AG08395 (cell line): ENCODE data around the gene PLA2G4C.
"Not testable (repeated sequence)": the region's sequence is repeated elsewhere in the genome, so short reads cannot be mapped to it uniquely, and the experiment has no call there.

ENCODE experiments used
- DNase-seq: peaks from one replicate; pipeline ENCODE4 v3.0.0; 2012; ENCODE audit warnings: mixed read lengths, low spot score

Gene PLA2G4C

DNA sequence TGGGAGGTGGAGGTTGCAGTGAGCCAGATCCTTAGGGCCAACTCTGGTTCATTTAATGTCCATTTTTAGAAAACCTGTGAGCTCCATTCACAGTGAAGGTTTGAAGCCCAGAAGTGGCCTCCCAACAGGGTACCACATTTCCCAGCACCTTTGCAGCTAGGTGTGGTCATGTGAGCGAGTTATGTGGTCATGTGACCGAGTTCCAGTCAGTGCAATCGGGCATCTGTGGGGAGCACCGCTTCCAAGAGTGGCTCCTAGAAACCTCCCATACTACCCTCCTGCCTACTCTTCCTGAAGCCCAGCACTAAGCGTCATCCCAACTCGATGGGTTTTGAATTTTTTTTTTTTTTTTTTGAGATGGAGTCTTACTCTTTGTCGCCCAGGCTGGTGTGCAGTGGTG is 663 bp upstream of the PLA2G4C start:
- no peak for DNase-seq

- no peak for DNase-seq
These were observed 1.4 kb downstream of the PLA2G4C start for GRCh38 chr19:48108997-48109782.

- DNase-seq = no peak
These were observed 6.7 kb downstream of the PLA2G4C start for GRCh38 chr19:48103922-48104321.

DNA sequence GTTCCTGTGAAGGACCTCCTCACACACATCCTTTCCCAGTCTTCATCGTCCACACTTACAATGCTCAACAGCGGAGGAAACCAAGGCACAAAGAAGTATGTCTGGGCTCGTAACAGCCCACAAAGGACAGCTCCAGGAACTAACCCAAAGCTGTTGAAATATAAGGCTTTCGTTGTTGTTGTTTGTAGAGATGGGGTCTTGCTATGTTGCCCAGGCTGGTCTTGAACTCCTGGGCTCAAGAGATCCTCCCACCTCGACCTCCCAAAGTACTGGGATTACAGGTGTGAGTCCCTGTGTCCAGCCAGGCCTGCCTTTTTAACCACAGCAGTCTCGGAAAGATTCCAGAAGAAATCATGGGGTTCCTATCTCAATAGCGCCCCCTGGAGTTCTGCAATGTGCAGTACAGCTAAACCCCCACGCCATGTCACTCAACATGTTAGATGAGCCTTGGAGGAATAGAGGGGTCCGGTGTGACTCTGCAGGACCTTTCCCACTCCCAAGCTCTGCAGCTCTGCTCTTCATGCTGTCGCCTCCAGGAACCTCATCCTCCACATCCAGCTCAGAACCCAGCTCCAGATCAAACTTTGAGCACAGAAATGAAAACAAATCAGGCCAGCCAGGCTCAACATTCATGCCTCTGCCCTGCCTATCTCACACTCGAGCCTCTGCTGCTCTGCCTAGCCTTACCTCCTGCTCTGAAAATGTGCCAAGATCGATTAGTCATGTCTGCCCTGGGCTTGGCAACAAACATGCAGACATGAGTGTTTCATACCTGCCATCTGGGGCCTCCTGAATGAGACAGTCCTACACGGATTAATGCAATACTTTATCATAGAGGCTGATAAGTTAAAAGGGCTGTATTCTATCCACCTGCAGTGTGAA is 7.5 kb downstream of the PLA2G4C start:
- DNase-seq = peak; percentile 68

DNA sequence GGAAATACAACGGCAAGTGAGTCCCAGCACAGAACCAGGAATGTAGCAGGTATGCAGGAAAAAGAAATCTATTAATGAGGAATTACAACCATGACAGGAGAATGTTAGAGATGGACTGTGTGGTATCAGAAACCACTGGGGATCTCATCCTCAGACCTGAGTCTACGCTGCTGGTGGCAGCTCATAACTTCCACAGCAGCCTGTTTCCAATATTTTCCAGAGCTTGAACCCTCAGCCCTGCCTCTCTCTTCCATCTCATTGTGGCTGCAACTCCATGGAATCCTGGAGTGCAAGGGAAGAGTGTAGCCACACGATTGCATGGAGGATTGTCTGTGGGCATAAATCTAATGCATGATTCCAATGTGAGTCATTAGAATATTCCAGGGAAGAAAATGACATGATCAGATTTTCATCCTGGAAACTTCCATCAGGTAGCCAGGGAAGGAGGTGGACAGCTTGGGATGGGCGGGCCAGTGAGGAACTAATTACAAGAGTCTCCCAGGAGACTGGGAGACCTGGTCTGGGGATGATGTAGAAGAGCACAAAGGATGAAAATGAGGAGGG is 14.9 kb downstream of the PLA2G4C start:
- peak; percentile 51 for DNase-seq

DNA sequence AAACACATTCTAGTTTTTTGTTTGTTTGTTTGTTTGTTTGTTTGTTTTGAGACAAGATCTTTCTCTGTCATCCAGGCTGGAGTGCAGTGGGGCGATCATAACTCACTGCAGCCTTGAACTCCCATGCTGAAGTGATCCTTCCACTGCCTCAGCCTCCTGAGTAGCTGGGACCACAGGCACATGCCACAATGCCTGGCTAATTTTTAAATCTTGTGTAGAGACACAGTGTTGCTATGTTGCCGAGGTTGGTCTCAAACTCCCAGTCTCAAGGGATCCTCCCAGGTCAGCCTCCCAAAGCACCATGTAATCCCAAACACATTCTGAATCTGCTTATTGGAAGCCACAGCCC is 15.8 kb downstream of the PLA2G4C start:
- no peak for DNase-seq

DNA sequence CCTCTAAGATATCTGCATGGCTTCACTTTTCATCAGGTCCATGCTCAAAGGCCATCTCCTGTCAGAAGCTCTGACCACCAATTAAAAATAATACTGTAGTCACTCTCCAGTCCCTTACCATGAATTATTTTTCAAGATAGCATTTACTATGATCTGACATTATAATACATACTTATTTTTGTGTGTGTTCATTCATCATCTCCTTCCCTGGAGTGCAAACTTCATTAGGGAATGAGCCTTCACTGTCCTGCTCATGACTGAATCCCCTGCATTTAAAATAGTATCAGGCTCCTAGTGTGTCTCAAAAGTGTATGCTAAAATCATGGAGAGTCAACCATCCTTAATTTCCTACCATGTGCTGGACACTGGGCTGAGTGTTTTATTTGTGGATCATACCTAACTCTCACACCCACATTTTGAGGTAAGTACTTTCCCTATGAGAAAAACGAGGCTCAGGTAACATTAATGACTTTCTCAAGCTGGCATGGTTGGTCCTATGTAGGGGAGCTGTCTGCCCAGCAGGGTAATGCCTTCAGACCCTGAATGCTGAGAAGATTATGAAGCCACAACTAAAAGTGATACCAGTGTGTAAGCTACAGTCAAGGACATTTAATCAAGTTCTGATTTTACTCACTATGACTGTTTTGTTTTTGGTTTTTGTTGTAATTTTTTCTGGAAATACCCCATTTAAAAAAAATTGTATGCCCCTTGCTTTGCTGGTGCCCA is 16.3 kb downstream of the PLA2G4C start:
- no peak for DNase-seq

DNA sequence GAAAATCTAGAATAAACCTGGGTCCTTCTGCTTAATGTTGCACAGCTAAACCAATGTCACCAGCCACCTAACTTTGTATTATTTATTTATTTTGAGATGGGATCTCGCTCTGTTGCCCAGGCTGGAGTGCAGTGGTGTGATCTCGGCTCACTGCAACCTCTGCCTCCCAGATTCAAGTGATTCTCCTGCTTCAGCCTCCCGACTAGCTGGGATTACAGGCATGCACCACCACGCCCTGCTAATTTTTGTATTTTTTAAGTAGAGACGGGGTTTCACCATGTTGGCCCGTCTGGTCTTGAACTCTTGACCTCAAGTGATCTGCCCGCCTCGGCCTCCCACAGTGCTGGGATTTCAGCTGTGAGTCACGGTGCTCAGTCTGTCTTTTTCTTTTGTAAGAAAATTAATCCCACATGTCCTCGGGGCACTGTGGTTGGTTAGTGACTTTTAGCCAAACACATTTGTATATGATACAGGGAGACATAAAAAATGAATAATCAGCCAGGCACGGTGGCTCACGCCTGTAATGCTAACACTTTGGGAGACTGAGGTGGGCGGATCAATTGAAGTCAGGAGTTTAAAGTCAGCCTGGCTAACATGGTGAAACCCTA is 19.4 kb downstream of the PLA2G4C start:
- peak; percentile 91 for DNase-seq

GRCh38 chr19:48090281-48090802 is 20.3 kb downstream of the PLA2G4C start:
- DNase-seq = peak; percentile 64

DNA sequence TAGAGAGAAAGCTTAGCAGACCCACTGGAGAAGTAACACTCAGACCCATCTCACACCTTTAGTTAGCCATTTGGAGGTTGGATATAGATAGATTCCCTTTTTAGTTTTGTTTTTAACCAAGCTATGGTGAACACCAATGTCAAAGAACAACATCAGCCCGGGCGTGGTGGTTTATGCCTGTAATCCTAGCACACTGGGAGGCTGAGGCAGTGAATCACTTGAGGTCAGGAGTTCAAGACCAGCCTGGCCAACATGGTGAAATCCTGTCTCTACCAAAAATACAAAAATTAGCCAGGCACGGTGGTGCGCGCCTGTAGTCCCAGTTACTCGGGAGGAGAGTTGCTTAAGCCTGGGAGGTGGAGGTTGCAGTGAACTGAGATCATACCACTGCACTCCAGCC is 21.6 kb downstream of the PLA2G4C start:
- DNase-seq = not testable (repeated sequence)

DNA sequence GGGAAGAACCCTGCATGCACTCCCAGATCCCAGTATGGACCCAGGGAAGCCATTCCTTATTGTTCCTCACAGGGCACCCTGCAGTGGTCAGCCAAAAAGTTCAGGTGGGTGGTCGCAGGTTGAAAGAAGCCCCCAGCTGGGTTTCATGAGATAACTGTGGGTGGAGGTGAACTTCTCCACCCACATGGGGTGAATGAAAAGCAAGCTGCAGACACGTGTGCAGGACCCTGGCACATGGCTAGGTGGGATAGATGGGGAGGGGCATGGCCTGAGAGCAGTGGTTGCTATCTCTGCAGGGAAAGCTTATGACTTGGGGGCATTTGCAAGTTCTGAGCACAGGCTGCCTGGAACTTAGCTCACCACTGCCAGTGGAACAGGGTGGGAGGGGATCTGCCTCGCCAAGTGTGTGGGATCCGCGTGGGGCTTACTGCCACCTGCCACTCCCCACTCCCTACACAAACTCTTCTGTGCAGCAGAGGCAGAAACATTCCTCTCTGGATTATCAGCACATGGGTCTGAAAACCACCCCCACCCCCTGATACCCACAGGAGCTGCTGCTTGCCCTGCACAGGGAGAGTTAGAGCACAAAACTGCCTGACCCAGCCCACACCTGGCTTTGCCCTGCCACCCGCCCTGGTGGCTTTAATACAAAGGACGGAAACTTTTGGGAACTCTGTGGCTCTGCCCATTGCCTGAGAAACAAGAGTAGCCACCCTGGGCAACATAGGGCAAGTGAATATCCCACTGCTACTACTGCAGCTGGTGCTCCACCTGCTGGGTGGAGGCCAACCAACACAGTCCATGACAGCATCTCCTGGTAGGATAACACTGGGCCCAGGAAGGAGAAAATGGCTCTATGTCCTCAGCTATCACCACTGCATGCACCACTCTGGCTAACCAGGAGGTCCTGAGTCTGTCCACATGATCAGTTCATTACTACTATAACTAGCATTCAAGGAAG is 24.4 kb downstream of the PLA2G4C start:
- DNase-seq = no peak

DNA sequence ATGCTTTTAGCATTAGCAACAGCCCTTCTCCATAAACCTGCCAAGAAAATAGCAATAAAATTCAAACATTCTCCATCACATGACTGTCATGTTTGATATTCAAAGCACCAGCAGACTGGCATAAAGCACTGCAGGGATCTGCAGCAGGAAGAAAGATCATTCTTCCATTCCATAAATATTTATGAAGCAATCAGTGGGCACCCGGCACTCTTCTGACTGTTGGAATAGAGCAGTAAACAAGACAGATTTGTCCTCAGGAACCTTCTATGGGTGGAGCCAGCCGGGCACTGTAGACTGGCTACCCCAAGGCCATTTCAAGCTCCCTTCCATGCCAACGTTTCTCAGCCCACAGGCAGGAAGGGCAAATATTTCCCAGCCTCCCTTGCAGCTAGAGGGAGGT is 25.5 kb downstream of the PLA2G4C start:
- DNase-seq = no peak

GRCh38 chr19:48081106-48081505 is 29.5 kb downstream of the PLA2G4C start:
- no peak for DNase-seq

DNA sequence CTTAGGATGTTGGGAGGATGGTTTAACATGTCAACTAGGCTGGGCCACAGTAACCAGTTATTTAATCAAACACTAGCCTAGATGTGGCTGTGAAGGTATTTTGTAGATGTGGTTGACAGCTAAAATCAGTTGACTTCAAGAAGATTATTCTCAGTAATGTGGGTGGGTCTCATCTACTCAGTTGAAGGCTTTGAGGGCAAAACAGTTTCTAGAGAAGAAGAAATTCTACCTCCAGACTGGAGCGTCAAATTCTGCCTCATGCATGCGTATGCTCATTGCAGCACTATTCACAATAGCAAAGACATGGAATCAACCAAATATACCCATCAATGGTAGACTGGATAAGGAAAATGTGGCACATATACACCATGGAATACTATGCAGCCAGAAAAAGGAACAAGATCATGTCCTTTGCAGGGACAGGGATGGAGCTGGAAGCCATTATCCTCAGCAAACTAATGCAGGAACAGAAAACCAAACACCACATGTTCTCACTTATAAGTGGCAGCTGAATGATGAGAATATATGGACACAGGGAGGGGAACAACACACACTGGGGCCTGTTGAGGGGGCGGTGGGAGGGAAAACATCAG is 40.3 kb downstream of the PLA2G4C start:
- not testable (repeated sequence) for DNase-seq

DNA sequence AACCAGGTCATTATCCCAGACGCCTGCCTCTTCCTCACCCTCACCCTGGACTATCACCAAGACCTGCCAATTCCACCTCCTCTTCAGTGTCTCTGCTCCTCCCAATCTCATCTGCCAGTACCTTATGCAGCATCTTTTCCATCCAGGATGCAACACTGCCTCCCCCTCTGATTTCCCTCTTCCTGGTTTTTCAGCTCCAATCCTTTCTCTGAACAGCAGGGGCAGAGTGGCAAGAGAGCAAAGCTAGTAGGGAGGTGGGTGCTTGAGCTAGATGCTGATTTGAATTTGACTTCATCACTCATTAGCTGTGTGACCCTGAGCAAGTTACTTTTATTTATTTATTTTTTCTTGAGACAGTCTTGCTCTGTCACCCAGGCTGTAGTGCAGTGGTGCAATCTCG is 41.2 kb downstream of the PLA2G4C start:
- DNase-seq = no peak

DNA sequence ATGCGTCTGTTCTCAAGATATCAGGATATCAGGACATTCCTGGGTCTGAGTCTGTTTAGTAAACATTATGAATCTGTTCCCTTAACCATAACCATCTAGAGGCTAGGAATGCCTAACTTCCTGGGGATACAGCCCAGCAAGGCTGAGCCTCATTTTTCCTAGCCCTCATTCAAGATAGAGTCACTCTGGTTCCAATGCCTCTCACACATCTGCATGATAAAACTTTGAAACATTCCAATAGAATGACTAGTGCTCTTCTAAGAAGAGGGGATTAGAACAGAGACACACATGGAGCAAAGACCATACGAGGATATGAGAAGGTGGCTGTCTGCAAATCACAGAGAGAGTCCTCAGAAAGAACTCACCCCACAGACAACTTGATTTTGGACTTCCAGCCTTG is 46.1 kb downstream of the PLA2G4C start:
- DNase-seq = peak; percentile 22

GRCh38 chr19:48061401-48062344 is 48.9 kb downstream of the PLA2G4C start:
- DNase-seq = no peak

DNA sequence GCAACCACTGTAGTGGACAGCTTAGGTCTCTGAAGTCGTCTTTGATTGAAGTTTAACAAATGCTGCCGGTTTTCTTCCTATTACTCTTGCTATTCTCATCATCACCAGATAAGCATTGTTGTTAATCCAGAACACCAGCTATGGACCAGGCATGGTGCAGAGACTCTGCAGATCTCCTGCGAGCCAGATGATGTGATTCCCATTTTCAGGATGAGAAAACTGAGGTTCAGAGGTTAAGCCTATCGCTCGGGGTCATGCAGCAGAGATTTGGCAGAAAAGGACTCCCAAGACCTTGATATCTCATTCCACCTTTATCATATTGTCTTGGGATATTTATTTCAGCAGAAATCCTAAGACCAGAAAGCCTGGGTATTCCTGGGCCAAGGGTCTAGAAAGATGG is 50.2 kb downstream of the PLA2G4C start:
- DNase-seq = no peak

DNA sequence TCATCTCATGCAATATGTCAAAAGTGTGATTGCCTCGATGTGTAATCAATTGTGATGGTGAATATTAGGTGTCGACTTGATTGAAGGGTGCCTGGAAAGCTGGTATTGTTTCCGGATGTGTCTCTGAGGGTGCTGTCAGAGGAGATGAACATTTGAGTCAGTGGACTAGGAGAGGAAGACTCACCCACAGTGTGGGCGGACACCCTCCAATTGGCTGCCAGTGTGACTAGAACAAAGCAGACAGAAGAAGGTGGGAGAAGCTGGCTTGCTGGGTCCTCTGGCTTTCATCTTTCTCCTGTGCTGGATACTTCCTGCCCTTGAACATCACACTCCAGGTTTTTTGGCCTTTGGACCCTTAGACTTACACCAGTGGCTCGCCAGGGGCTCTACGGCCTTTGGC is 51.3 kb downstream of the PLA2G4C start:
- no peak for DNase-seq
